ENCODE data around the gene TMCC1.

TMCC1 gene

GRCh38 chr3:129893581-129894070, at the start of gene TMCC1:
TMCC1 (minus strand) TSS chr3:129893711.
- Histone ChIP-seq H3K9ac (ENCODE audit: low read depth, low read length, poor library complexity, severe bottlenecking) (peak within 1 kb of the TSS; percentile 99), H2AFZ (ENCODE audit: low read length) (peak within 1 kb of the TSS; percentile 93), H4K20me1 (ENCODE audit: insufficient read depth, low read length, poor library complexity, severe bottlenecking) (no peaks in the 10 kb centered on the region), H3K9me2 (replicated peaks; ENCODE audit: low read depth, low read length) (no peaks in the 10 kb centered on the region), H3K9me3 (ENCODE audit: insufficient read depth, low read depth, low read length) (no peaks in the 10 kb centered on the region), H3K27me3 (ENCODE audit: insufficient read depth, low read length, poor library complexity, severe bottlenecking) (no peaks in the 10 kb centered on the region), H3K4me1 (ENCODE audit: insufficient read depth, low read length, poor library complexity, severe bottlenecking) (peaks cover 38% of the 10 kb centered on the region), H3F3A (ENCODE audit: low read depth) (peaks cover 11% of the 10 kb centered on the region), H3K4me3 (ENCODE audit: low read length, poor library complexity, severe bottlenecking) (peak within 1 kb of the TSS; percentile 100), H3K4me2 (ENCODE audit: low read depth, low read length, poor library complexity, severe bottlenecking) (peak within 1 kb of the TSS; percentile 99), H3K36me3 (ENCODE audit: insufficient read depth, low read length) (no peaks in the 10 kb centered on the region), H3K79me2 (ENCODE audit: insufficient read depth, low read length) (peaks cover 45% of the 10 kb centered on the region)
- no peak for TF ChIP-seq EZH2phosphoT487 (IDR thresholded peaks at IDR 0.05; ENCODE audit: borderline replicate concordance)
- TF ChIP-seq CTCF (conservative IDR thresholded peaks at IDR 0.05; ENCODE audit: low read length) = no peak

GRCh38 chr3:129943020-129943419, 49.5 kb upstream of the TMCC1 start:
- Histone ChIP-seq H3K9me3 (ENCODE audit: insufficient read depth, low read depth, low read length) (no peaks in the 10 kb centered on the region), H3K4me2 (ENCODE audit: low read depth, low read length, poor library complexity, severe bottlenecking) (no peak overlapping the region), H3K79me2 (ENCODE audit: insufficient read depth, low read length) (no peaks in the 10 kb centered on the region), H3F3A (ENCODE audit: low read depth) (no peaks in the 10 kb centered on the region), H3K4me1 (ENCODE audit: insufficient read depth, low read length, poor library complexity, severe bottlenecking) (peaks cover 24% of the 10 kb centered on the region), H3K9me2 (replicated peaks; ENCODE audit: low read depth, low read length) (no peaks in the 10 kb centered on the region), H3K4me3 (ENCODE audit: low read length, poor library complexity, severe bottlenecking) (no peak overlapping the region), H4K20me1 (ENCODE audit: insufficient read depth, low read length, poor library complexity, severe bottlenecking) (no peaks in the 10 kb centered on the region), H2AFZ (ENCODE audit: low read length) (no peak overlapping the region), H3K36me3 (ENCODE audit: insufficient read depth, low read length) (no peaks in the 10 kb centered on the region), H3K27me3 (ENCODE audit: insufficient read depth, low read length, poor library complexity, severe bottlenecking) (no peaks in the 10 kb centered on the region), H3K9ac (ENCODE audit: low read depth, low read length, poor library complexity, severe bottlenecking) (no peak overlapping the region)
- no peak for TF ChIP-seq CTCF (conservative IDR thresholded peaks at IDR 0.05; ENCODE audit: low read length)
- no peak for TF ChIP-seq EZH2phosphoT487 (IDR thresholded peaks at IDR 0.05; ENCODE audit: borderline replicate concordance)

GRCh38 chr3:129942296-129942695, 48.8 kb upstream of the TMCC1 start:
- Histone ChIP-seq H3K4me2 (ENCODE audit: low read depth, low read length, poor library complexity, severe bottlenecking) (no peak overlapping the region), H3K9me2 (replicated peaks; ENCODE audit: low read depth, low read length) (no peaks in the 10 kb centered on the region), H3K36me3 (ENCODE audit: insufficient read depth, low read length) (no peaks in the 10 kb centered on the region), H4K20me1 (ENCODE audit: insufficient read depth, low read length, poor library complexity, severe bottlenecking) (no peaks in the 10 kb centered on the region), H3K9ac (ENCODE audit: low read depth, low read length, poor library complexity, severe bottlenecking) (no peak overlapping the region), H3K79me2 (ENCODE audit: insufficient read depth, low read length) (no peaks in the 10 kb centered on the region), H3K4me3 (ENCODE audit: low read length, poor library complexity, severe bottlenecking) (no peak overlapping the region), H2AFZ (ENCODE audit: low read length) (peak overlapping the region; percentile 13), H3K27me3 (ENCODE audit: insufficient read depth, low read length, poor library complexity, severe bottlenecking) (no peaks in the 10 kb centered on the region), H3K9me3 (ENCODE audit: insufficient read depth, low read depth, low read length) (no peaks in the 10 kb centered on the region), H3K4me1 (ENCODE audit: insufficient read depth, low read length, poor library complexity, severe bottlenecking) (peaks cover 17% of the 10 kb centered on the region), H3F3A (ENCODE audit: low read depth) (no peaks in the 10 kb centered on the region)
- TF ChIP-seq EZH2phosphoT487 (IDR thresholded peaks at IDR 0.05; ENCODE audit: borderline replicate concordance) = no peak
- peak; percentile 93 for TF ChIP-seq CTCF (conservative IDR thresholded peaks at IDR 0.05; ENCODE audit: low read length)
